T1000 (cell line): ENCODE measurements around the gene RPS15.
"Not testable (repeated sequence)": the region's sequence is repeated elsewhere in the genome, so short reads cannot be mapped to it uniquely, and the experiment has no call there.

Experiments
- DNase-seq: peaks from one replicate; lab custom pipeline; 2025; ENCODE audit warnings: mixed read lengths; lab: John Stamatoyannopoulos, UW

The RPS15 gene

GRCh38 chr19:1402411-1403070 lies 35.7 kb upstream of the RPS15 start:
- no peak for DNase-seq

DNA sequence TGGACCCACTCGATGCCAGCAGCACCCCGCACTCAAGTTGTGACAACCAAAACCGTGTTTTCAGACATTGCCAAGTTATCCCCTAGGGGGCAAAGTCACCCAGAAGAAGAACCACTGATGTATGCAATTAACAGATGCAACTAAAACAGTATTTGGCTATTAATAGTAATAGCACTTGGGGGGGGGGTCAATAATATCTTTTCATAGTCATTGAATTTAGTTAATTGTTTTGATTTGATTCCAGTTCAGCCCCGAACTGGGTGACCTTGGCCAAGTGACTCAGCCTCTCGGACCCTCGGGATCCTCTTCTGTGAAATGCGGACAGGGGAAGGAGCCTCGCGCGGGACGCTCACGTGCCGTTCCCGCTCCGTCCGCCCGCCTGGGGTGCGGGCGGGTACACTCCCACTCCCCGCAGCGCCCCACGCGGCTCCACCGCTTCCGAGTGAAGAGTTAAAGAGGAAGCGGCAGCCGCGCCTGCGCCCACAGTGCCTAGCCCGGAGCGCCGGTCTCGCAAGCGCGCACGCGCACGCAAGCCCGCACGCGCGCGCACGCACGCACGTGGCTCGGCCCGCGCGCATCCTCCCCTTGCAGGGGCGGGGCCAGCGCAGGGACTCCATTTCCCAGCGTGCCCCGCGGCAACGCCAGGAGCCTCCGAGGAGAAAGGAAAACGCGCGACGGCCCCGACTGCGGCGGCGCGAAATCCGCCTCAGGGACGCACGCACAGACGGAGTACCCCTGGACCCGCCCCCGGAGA lies 31.2 kb upstream of the RPS15 start:
- peak; percentile 100 for DNase-seq

GRCh38 chr19:1407528-1408299 lies 30.5 kb upstream of the RPS15 start, which contains the start of gene DAZAP1:
Gene DAZAP1, plus strand, starts transcription at chr19:1407586. Its CDS starts 188 bp downstream, at chr19:1407774.
- no peak for DNase-seq

DNA sequence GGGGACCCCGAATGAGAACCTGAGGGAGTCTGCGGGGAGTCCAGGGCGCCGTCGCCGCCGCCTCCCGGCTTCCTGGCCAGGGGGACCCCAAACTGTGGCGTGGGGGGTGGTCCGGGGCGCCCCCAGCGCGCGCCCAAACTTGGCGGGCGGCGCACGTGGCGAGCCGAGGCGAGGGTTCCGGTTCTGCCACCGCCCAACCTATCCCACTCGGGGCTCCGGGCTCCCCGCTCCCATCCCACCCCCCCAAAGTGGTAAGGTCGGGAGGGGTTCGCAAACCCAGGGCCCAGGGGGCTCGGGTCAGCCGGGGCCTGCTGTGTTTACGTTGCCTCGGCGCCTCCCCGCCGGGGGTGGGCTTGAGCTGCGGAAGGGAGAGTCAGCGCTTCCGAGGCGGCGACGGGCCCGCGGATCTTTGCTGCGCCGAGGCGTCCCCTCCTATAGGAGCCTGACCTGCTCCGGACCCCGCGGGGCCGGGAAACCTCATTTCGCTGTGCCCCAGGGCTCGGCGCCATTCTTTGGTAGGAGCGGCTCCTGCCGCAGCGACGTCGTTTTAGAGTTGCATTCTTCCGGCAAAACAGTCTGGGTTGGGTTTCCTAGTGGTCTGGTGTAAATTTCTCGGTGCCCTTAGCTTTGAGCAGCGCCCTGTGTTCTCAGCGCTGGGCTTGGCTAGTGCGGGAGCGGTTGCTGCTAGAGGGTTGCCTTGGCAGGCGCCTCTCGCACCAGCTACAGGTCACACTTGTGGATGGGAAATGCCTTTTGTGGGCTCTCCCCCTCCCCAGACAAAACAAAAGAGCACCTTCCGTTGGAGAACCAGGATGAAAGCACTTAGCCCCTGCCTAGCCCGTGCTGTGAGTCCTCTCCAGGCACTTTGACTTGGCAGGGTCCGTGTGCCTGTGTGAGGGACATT lies 29.6 kb upstream of the RPS15 start:
- DNase-seq = no peak

GRCh38 chr19:1409204-1410005 lies 28.8 kb upstream of the RPS15 start:
- DNase-seq = no peak

DNA sequence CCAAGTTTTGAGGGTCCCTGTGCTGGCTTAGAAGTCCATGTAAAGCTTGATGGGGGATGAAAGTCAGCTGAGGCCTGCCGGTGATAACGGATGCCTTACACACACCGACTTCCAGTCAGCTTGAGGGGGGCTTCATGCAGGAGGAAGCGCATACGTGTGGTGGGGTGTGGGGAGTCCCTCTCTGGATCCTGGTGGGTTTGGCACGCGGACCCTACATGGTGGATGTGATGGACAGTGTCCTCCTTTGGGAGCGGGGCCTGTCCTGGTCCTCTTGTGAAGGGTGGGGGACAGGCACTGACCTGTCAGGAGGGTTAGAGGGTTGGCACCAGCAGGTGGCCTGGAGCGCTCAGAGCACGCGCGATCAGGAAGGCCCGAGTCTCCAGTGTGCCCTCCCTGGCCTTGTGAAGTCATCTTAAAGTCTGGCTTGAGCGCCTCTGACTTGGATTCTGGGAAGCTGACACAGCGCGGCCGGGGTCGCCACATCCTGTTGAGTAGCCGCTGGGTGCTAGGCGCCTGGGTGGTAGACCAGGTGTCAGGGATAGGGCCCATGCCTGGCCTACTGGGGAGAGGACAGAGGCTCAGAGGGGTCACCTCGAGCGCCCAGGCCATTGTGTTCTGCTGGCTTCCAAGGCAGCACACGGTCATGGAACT lies 27.9 kb upstream of the RPS15 start:
- no peak for DNase-seq

- no peak for DNase-seq
These were observed 27.4 kb upstream of the RPS15 start for GRCh38 chr19:1410789-1411188.

- DNase-seq = no peak
These were observed 26.7 kb upstream of the RPS15 start for GRCh38 chr19:1411255-1412191.

DNA sequence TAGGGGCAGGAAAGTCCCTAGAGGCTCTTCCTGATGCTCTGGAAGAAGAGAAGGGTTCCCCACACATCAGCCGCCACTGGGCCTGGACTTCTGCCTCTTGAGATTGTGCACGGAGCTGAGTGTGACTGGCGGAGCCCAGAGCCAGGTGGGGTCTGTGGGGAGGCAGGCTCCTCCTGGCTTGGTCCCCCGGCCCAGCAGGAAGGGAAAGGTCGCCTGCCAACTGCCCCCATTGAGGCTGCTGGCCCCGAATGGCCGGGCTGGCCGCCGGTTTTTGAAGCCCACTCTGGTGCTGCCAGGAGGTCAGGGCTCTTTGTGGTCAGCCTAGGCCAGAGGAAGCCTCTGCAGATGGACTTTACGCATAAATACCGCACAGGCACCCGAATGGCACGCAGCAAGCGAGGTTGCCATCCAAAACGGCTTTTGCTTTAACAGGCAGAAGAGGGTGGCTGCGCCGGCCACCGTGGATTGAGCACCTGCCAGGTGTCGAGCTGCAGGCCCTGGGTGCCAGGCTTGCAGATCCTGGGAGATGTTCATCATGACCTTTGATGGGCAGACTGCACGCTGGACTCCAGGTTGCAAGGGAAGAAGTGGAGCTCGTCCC lies 25.8 kb upstream of the RPS15 start:
- DNase-seq = no peak

GRCh38 chr19:1412995-1413800 lies 25.0 kb upstream of the RPS15 start:
- DNase-seq = no peak

DNA sequence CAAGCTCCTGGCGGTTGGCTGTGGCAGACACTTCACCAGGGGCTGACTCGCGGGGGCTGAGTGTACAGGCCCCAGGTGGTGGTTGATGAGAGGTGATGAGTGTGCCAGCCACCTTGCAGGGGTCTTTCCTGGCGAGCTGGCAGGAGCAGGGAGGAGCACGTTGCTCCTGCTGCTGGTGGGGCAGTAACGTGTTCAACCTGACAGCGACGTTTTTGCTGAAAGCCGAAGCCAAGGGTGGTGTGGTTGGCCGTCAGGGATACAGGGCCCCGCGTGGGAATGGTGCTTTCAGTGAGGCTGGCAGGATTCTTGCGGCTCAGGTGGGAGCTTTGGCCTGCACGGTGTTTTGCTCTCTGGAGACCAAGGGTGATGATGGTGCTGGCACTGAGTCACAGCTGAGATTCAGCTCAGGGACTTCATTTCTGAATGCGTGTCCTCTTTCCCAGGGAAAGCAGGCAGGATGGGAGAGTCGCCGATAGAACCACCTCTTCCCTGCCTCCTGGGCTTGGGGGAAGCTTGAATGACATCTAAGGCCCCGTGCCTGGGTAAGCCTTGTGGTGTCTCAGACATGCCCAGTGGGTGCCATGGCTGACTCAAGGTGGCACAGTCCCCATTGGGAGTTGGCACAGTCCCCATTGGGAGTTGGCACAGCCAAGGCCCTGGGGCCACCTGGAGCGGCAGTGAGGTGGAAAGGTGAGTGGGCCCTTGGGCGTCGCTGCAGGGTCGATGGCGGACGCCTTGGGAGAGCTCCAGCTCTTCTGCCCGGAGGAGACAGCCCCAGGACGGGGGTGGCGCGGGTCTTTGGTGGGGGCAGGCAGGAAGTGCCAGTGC lies 22.0 kb upstream of the RPS15 start:
- DNase-seq = no peak

DNA sequence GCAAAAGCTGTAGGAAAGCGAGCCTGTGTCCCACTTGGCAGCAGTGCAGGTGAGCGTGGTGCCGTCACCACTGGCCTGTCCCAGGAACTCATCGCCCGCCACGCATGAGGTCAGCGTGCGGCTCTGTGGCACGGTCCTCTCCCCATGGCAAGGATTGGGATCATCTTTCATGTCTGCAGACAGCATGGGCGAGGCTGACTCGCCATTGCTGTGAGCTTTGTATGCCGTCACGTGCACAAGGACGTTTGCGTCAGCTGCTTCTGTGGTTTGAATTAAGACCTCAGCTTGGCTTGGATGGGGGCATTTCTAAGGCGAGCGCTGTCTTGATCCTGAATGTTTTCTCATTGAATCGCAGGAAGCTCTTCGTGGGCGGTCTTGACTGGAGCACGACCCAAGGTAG lies 21.1 kb upstream of the RPS15 start:
- no peak for DNase-seq

GRCh38 chr19:1417681-1418495 lies 20.3 kb upstream of the RPS15 start:
- no peak for DNase-seq

DNA sequence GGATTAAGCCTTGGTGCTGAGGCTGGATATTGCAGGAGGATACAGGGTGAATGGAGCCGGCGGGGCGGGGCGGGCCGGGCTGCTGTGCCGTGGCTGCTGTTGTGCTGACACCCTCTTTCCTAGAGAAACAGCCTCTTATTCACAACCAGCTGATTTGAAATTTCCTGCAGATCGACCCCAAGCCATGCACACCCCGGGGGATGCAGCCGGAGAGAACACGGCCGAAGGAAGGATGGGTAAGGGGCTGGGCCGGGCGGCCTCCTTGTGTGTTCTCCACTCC lies 19.8 kb upstream of the RPS15 start:
- no peak for DNase-seq

DNA sequence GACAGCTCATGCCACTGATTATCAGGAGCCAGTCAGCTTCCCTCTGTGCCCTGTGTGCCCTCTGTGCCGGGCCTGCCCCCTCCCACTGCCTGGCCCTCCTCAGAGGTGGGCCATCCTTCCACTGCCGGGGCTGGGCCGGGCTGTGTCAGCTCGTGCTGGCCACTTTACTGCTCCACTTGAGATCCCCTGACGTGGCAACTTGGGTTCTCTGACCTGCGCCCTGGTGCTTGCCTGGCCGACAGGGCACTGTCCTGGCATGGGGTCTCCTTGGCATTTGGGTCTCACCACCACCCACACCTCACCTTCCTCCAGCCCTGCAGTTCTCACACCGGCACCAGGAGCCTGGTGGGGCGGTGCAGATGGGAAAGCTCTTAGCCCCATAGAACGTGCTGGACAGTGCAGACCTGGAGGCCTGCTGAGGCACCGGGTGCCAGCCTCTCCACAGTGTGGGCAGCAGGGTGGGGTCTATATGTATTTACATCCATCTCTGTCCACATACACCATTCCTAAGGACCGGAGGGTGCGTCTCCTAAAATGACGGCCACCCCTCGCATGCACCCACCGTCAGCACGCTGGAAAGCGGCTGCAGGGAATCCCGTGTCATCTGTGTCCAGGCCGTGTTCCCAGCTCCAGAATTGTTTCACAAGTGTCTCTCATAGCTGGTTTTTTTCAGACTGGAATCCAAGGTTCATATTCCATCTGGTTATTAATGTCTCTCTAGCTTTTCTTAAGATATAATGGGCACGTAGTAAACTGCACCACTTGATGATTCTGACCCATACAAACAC lies 19.1 kb upstream of the RPS15 start:
- DNase-seq = no peak

DNA sequence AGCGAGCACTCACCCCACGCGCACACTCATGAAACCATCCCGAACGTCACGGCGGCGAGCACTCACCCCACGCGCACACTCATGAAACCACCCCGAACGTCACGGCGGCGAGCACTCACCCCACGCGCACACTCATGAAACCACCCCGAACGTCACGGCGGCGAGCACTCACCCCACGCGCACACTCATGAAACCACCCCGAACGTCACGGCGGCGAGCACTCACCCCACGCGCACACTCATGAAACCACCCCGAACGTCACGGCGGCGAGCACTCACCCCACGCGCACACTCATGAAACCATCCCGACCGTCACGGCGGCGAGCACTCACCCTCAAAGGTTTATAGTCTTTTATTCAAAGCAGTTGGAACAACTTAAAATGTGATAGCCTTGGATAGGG lies 18.1 kb upstream of the RPS15 start:
- DNase-seq = not testable (repeated sequence)
